ENCODE data around the gene OSGIN1.

DNA sequence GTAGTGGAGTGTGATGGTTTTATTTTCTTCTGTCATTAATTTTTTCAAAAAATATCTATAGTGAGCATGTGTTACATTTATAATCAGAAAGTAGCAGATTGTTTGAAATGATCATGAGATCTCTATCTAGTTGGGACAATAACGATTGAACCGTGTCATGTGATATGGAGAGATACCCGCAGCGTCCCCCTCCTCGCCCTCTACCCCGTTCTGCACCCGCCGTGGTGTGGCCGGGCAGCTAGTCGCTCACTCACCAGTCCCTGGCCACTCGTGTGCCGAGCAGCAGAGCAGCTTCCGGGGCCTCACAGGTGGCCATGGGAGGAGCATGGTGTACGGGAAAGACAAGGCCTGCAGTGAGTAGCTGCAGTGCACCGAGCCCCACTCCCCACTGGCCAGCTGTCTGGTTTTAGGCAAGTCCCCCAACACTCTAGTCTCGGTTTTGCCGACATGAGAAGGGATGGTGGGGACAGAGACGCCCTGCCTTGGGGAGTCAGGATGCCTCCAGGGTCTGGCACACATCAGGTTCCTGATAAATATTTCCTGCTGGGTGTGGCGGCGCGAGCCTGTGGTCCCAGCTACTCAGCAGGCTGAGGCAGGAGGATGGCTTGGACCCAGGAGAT lies 38.8 kb upstream of the OSGIN1 start:
- TF ChIP-seq, protein P1, sequence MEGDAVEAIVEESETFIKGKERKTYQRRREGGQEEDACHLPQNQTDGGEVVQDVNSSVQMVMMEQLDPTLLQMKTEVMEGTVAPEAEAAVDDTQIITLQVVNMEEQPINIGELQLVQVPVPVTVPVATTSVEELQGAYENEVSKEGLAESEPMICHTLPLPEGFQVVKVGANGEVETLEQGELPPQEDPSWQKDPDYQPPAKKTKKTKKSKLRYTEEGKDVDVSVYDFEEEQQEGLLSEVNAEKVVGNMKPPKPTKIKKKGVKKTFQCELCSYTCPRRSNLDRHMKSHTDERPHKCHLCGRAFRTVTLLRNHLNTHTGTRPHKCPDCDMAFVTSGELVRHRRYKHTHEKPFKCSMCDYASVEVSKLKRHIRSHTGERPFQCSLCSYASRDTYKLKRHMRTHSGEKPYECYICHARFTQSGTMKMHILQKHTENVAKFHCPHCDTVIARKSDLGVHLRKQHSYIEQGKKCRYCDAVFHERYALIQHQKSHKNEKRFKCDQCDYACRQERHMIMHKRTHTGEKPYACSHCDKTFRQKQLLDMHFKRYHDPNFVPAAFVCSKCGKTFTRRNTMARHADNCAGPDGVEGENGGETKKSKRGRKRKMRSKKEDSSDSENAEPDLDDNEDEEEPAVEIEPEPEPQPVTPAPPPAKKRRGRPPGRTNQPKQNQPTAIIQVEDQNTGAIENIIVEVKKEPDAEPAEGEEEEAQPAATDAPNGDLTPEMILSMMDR (IDR thresholded peaks at IDR 0.05) = no peak
- no peak for TF ChIP-seq POLR2A (IDR thresholded peaks at IDR 0.05)

Data from Peyer's patch (tissue), 4 donors.